H1 (cell line): ENCODE measurements around the gene GPR15LG.
"Not testable (repeated sequence)": the region's sequence is repeated elsewhere in the genome, so short reads cannot be mapped to it uniquely, and the experiment has no call there.

Experiments used
- ASH2L ChIP-seq: fragments of 200-600, 300-600 bp; sonication (generic); IDR thresholded peaks from one replicate; pipeline ENCODE4 v1.7.1; 2017; ENCODE audit warnings: low read length
- CEBPB ChIP-seq: IDR thresholded peaks from 2 replicates; pipeline ENCODE4 v1.6.1; 2012; ENCODE audit warnings: low read depth, low read length
- CTCF ChIP-seq, 3 experiments: IDR thresholded peaks; 1 replicate in 2 of 3; 2 replicates in 1 of 3; pipeline versions ENCODE4 v1.5.1 to v1.6.1; 2011; ENCODE audit warnings: low read length in 3 of 3, mild to moderate bottlenecking in 3 of 3, inconsistent platforms in 2 of 3, low read depth in 1 of 3, moderate library complexity in 1 of 3; ENCODE audit not compliant: insufficient read depth in 1 of 3; ENCODE audit errors: control extremely low read depth in 1 of 3
- EZH2 ChIP-seq: fragments of 200-600 bp; sonication (generic); IDR thresholded peaks from 2 replicates; pipeline ENCODE4 v1.7.1; 2012; ENCODE audit warnings: low read depth, mild to moderate bottlenecking, moderate library complexity, low read length, inconsistent platforms; ENCODE audit not compliant: severe bottlenecking
- JUND ChIP-seq: IDR thresholded peaks from 2 replicates; pipeline ENCODE4 v1.6.1; 2011; ENCODE audit warnings: mild to moderate bottlenecking, improper control_type of control experiment, low read length
- POLR2A ChIP-seq, 2 experiments: IDR thresholded peaks; 1 replicate in 1 of 2; 2 replicates in 1 of 2; pipeline ENCODE4 v1.6.1; 2011; ENCODE audit warnings: low read depth in 2 of 2, low read length in 2 of 2, mild to moderate bottlenecking in 2 of 2; ENCODE audit errors: control extremely low read depth in 1 of 2
- RFX5 ChIP-seq: IDR thresholded peaks from 2 replicates; pipeline ENCODE4 v1.6.1; 2011; ENCODE audit warnings: low read depth, low read length, improper control_type of control experiment, borderline replicate concordance
- TAF1 ChIP-seq: IDR thresholded peaks from 2 replicates; pipeline ENCODE4 v1.6.1; 2011; ENCODE audit warnings: mild to moderate bottlenecking, low read depth, low read length
- TBP ChIP-seq: IDR thresholded peaks from 2 replicates; pipeline ENCODE4 v1.6.1; 2011; ENCODE audit warnings: low read depth, low read length, improper control_type of control experiment
- TF ChIP-seq, protein P1 (sequence below): IDR thresholded peaks from 2 replicates; pipeline ENCODE4 v1.6.1; 2012; ENCODE audit warnings: inconsistent platforms
- TF ChIP-seq, protein P2 (sequence below): fragments of 300-600 bp; sonication (generic); IDR thresholded peaks from 2 replicates; pipeline ENCODE4 v1.7.1; 2012; ENCODE audit warnings: low read length, moderate library complexity, mild to moderate bottlenecking, inconsistent platforms; ENCODE audit not compliant: insufficient replicate concordance

DNA sequence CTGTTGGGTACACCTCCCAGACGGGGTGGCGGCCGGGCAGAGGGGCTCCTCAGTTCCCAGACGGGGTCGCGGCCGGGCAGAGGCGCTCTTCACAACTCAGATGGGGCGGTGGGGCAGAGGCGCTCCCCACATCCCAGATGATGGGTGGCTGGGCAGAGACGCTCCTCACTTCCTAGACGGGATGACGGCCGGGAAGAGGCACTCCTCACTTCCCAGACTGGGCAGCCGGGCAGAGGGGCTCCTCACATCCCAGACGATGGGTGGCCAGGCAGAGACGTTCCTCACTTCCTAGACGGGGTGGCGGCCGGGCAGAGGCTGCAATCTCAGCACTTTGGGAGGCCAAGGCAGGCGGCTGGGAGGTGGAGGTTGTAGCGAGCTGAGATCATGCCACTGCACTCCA, 6.8 kb downstream of the GPR15LG start:
- TF ChIP-seq CTCF (IDR thresholded peaks at IDR 0.05; ENCODE audit: control extremely low read depth in 1 of 3, insufficient read depth in 1 of 3, low read depth in 1 of 3, low read length in 3 of 3); EZH2; JUND; TBP; POLR2A (IDR thresholded peaks at IDR 0.05; ENCODE audit: control extremely low read depth in 1 of 2, low read depth in 2 of 2, low read length in 2 of 2); ASH2L; TAF1; RFX5; CEBPB: not testable (repeated sequence)
- TF ChIP-seq, protein P1, sequence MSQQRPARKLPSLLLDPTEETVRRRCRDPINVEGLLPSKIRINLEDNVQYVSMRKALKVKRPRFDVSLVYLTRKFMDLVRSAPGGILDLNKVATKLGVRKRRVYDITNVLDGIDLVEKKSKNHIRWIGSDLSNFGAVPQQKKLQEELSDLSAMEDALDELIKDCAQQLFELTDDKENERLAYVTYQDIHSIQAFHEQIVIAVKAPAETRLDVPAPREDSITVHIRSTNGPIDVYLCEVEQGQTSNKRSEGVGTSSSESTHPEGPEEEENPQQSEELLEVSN, result not testable (repeated sequence)
- TF ChIP-seq, protein P2, sequence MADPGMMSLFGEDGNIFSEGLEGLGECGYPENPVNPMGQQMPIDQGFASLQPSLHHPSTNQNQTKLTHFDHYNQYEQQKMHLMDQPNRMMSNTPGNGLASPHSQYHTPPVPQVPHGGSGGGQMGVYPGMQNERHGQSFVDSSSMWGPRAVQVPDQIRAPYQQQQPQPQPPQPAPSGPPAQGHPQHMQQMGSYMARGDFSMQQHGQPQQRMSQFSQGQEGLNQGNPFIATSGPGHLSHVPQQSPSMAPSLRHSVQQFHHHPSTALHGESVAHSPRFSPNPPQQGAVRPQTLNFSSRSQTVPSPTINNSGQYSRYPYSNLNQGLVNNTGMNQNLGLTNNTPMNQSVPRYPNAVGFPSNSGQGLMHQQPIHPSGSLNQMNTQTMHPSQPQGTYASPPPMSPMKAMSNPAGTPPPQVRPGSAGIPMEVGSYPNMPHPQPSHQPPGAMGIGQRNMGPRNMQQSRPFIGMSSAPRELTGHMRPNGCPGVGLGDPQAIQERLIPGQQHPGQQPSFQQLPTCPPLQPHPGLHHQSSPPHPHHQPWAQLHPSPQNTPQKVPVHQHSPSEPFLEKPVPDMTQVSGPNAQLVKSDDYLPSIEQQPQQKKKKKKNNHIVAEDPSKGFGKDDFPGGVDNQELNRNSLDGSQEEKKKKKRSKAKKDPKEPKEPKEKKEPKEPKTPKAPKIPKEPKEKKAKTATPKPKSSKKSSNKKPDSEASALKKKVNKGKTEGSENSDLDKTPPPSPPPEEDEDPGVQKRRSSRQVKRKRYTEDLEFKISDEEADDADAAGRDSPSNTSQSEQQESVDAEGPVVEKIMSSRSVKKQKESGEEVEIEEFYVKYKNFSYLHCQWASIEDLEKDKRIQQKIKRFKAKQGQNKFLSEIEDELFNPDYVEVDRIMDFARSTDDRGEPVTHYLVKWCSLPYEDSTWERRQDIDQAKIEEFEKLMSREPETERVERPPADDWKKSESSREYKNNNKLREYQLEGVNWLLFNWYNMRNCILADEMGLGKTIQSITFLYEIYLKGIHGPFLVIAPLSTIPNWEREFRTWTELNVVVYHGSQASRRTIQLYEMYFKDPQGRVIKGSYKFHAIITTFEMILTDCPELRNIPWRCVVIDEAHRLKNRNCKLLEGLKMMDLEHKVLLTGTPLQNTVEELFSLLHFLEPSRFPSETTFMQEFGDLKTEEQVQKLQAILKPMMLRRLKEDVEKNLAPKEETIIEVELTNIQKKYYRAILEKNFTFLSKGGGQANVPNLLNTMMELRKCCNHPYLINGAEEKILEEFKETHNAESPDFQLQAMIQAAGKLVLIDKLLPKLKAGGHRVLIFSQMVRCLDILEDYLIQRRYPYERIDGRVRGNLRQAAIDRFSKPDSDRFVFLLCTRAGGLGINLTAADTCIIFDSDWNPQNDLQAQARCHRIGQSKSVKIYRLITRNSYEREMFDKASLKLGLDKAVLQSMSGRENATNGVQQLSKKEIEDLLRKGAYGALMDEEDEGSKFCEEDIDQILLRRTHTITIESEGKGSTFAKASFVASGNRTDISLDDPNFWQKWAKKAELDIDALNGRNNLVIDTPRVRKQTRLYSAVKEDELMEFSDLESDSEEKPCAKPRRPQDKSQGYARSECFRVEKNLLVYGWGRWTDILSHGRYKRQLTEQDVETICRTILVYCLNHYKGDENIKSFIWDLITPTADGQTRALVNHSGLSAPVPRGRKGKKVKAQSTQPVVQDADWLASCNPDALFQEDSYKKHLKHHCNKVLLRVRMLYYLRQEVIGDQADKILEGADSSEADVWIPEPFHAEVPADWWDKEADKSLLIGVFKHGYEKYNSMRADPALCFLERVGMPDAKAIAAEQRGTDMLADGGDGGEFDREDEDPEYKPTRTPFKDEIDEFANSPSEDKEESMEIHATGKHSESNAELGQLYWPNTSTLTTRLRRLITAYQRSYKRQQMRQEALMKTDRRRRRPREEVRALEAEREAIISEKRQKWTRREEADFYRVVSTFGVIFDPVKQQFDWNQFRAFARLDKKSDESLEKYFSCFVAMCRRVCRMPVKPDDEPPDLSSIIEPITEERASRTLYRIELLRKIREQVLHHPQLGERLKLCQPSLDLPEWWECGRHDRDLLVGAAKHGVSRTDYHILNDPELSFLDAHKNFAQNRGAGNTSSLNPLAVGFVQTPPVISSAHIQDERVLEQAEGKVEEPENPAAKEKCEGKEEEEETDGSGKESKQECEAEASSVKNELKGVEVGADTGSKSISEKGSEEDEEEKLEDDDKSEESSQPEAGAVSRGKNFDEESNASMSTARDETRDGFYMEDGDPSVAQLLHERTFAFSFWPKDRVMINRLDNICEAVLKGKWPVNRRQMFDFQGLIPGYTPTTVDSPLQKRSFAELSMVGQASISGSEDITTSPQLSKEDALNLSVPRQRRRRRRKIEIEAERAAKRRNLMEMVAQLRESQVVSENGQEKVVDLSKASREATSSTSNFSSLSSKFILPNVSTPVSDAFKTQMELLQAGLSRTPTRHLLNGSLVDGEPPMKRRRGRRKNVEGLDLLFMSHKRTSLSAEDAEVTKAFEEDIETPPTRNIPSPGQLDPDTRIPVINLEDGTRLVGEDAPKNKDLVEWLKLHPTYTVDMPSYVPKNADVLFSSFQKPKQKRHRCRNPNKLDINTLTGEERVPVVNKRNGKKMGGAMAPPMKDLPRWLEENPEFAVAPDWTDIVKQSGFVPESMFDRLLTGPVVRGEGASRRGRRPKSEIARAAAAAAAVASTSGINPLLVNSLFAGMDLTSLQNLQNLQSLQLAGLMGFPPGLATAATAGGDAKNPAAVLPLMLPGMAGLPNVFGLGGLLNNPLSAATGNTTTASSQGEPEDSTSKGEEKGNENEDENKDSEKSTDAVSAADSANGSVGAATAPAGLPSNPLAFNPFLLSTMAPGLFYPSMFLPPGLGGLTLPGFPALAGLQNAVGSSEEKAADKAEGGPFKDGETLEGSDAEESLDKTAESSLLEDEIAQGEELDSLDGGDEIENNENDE, result not testable (repeated sequence)
